Activated CD4-positive, alpha-beta T cell treated with anti-CD3 and anti-CD28 coated beads, Interleukin-2, amount 50 U/mL, for 4 hours (primary cell): ENCODE data around the gene TAGAP.
A peak's percentile ranks its signal among the peaks of the same experiment; 100 is the strongest.
"Not testable (repeated sequence)": the region's sequence is repeated elsewhere in the genome, so short reads cannot be mapped to it uniquely, and the experiment has no call there.

ENCODE experiments used
- DNase-seq, 2 experiments: peaks; one replicate each; pipeline ENCODE4 v3.0.0-alpha.2; 2020

The TAGAP gene

GRCh38 chr6:159043251-159043650 is 1.5 kb downstream of the TAGAP start:
- DNase-seq, result no peak

GRCh38 chr6:159042826-159043181 is 2.0 kb downstream of the TAGAP start:
- no peak for DNase-seq

- peak; percentile 64 to 68 for DNase-seq
Observed at GRCh38 chr6:159042003-159042825, 2.6 kb downstream of the TAGAP start.

GRCh38 chr6:159041181-159041580 is 3.6 kb downstream of the TAGAP start:
- DNase-seq, result no peak

- DNase-seq, result no peak
Observed at GRCh38 chr6:159039885-159040258, 4.9 kb downstream of the TAGAP start.

- DNase-seq, result no peak
Observed at GRCh38 chr6:159038914-159039884, 5.6 kb downstream of the TAGAP start.

- DNase-seq, result not testable (repeated sequence)
Observed at GRCh38 chr6:159038318-159038717, 6.5 kb downstream of the TAGAP start.

- no peak for DNase-seq
Observed at GRCh38 chr6:159037756-159038290, 7.0 kb downstream of the TAGAP start.

- no peak for DNase-seq
Observed at GRCh38 chr6:159036673-159037072, 8.1 kb downstream of the TAGAP start.

GRCh38 chr6:159035891-159036290 is 8.9 kb downstream of the TAGAP start:
- no peak for DNase-seq

- DNase-seq, result no peak
Observed at GRCh38 chr6:159033160-159034049, 11.4 kb downstream of the TAGAP start.

- DNase-seq, result no peak
Observed at GRCh38 chr6:159031846-159032245, 12.9 kb downstream of the TAGAP start.

GRCh38 chr6:159030168-159030567 is 14.6 kb downstream of the TAGAP start:
- DNase-seq, result no peak

GRCh38 chr6:159025224-159025623 is 19.6 kb downstream of the TAGAP start:
- not testable (repeated sequence) for DNase-seq

- no peak for DNase-seq
Observed at GRCh38 chr6:159023893-159024292, 20.9 kb downstream of the TAGAP start.

- no peak for DNase-seq
Observed at GRCh38 chr6:159020011-159020410, 24.8 kb downstream of the TAGAP start.

- DNase-seq, result no peak
Observed at GRCh38 chr6:159017757-159018559, 26.8 kb downstream of the TAGAP start.

- no peak for DNase-seq
Observed at GRCh38 chr6:159014406-159014805, 30.4 kb downstream of the TAGAP start.

- DNase-seq, result no peak
Observed at GRCh38 chr6:159013229-159013628, 31.6 kb downstream of the TAGAP start.

GRCh38 chr6:159012201-159012600 is 32.6 kb downstream of the TAGAP start:
- no peak for DNase-seq

GRCh38 chr6:159010037-159010612 is 34.7 kb downstream of the TAGAP start:
- not testable (repeated sequence) for DNase-seq
